GM19351 (cell line): ENCODE measurements around the gene KCNH3.

ENCODE experiments used
- ATAC-seq: cut with Tn5 transposase; IDR thresholded peaks from one replicate; pipeline ENCODE4 v1.9.1; 2021; ENCODE audit warnings: mild to moderate bottlenecking, moderate library complexity; ENCODE audit not compliant: unreplicated experiment

The KCNH3 gene

DNA sequence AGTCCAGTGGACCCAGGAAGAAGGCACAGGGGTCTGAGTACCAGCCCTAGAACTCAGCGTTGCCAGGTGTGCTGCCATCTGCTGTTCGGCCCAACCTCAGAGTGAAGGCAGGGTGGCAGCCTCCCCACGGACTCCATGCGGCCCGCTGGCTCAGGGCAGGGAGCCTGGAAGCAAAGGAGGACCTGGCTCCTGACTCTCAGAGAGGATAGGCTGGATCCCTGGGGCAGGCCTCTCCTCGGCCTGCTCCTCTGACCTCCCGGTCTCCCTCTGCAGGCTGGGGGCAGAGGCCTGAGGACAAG is 19.0 kb downstream of the KCNH3 start:
- no peak for ATAC-seq

DNA sequence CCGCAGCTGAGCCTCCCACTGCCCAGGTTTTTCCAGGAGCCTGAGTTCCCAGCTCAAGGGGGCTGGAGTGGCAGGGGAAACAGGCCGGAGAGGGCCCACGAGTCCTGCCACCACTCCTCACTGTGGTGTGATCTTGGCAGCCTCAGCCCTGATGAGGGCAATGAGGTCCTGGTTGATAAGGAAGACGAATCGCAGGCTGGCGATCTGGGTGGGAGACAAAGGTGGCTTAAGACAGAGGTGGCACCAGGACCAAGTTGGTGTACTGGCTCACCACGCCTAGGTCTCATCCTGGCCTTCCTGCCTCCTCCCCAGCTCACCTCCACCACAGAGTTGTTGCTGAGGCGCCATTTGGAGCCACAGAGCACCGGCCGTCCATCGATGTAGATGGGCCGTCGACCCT is 19.7 kb downstream of the KCNH3 start:
- ATAC-seq = no peak

- no peak for ATAC-seq
Observed at GRCh38 chr12:49559011-49559675, 20.3 kb downstream of the KCNH3 start.

GRCh38 chr12:49560695-49561094 is 21.9 kb downstream of the KCNH3 start:
- ATAC-seq = no peak

DNA sequence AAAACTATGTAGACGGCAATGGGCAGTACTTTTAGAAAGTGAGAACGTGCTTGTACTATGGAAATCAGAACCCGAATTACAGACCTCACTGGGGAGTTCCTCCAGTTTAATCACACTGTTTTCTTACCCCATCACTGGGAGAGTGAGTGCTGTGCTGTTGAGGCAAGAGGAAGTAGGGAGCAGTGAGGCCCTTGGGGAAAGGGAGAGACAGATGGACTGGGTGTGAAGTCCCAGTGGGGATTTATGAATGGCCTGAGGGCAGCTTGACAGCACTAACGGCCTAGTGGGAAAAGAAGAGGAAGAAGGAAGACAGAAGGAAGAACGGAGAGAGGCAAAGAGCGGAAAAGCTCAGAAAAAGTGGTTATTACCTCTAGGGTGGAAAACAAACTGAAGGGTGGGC is 23.4 kb downstream of the KCNH3 start:
- ATAC-seq = no peak

DNA sequence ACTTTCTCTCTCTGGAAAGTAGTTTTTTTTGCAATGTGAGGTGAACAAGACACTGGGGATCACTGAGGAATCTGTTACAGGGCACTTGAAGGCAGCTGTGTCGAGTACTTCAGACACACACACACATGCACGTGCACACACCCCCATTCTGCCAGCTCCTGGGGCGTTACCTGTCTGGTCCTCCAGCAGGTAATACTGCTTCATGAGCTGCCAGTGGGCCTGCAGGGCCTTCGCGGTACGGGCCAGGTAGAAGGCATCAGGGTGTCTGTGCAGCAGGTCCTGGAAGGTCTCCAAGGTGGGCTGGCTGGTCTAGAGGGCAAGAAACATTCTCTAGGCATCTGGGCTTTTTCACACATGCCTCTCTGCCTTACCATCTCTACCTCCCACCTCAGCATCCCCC is 24.0 kb downstream of the KCNH3 start:
- ATAC-seq = no peak

DNA sequence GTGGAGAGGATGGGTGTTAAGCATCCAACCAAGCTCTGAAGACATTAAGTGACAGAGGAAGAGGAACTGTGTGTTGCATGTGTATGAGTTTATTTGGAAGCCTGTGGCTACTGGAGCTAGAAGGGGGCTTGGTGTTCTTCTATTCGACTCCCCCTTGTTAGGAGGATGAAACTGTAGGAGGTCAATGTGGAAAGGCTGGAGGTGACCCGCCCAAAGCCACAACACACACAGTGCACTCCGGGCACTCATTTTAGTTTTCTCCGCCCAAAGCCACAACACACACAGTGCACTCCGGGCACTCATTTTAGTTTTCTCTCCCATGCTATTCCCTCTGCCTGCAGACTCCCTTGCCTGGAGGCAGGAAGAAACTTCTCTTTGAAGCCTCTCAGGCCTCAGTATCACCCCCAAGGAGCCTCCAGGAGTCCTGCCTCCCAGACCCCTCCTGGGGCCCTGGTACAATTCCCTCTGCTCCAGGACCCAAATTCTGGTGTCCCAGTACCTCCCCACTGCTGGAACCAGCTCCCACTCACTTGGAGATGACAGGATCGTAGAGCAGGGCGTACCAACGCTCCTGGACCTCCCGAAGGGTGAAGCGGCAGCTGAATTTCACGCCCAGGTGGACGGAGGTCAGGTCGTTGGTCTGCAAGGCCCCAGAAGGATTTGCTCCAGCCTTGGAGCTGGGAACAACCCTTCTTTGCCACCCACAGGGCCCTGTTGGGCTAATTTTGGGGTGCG is 25.3 kb downstream of the KCNH3 start:
- ATAC-seq = no peak

DNA sequence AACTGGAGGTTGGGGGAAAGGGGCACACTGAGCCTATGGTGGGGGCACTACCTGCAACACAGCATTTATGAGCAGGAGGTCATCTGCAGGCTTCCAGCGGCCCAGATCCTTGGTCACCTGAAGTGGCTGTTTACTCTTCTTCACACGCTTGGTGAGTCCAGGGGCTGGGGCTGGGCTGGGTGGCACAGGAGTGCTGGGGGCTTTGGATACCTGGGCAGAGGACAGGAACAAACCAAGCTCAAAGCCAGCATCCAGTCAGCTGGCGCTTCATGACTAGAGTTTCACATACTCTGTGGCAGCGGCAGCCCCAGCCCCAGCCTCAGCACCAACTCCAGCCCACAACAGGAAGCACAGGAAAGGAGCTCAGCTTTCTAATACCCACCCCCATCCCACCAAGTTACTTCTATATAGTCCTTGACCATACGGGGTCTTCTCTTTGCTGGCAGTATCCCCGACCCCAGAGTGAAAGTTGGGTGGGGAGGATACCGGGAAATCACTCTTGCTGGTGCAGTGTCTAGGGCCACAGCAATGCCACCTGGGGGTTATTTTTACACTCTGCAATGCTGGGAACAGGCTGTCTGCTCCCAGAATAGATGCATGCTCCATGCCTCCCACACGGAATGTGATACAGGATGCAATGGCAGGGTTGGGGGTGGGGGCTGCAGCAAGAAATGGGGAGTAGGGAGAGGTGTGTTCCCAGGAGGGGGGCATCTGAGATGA is 26.0 kb downstream of the KCNH3 start:
- no peak for ATAC-seq

DNA sequence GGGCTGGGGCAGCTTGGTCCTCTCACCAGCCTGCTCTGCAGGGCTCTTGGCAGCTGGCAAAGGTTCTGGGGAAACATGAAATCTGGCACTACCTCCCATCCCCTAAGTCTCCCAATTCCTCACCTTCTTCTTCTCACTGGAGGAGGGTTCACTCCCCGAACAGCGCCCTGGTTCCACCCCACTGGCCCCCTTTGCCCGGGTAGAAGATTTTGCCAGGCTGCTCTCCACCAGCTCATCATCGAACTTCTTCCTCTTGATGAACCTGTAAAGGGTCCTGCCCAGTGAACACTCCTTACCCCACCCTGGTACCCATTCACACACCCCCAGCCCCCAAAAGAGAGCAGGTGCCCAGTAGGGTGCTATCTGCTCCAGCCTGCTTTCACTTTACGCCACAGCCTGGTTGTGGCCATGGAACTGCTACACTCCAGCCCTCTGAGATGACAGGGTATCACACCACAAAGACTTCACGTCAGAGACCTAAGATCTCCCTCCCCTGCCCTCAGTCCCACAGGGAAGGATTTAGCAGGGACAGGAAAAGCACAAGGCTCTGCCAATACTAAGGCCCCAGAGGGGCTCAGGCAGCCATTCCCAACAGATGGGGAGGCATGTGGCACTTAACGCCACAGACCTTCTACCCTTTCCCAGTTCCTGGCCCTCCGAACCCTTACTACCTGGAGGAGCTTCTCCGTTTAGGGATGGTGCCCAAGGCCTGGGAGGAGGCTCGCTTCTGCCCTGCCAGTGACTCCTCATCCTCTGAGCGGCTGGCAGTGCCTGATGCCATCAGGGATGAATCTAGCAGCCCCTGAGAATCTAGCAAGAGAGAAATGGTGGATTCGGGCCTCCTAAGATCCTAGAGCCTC is 26.8 kb downstream of the KCNH3 start:
- ATAC-seq = no peak

DNA sequence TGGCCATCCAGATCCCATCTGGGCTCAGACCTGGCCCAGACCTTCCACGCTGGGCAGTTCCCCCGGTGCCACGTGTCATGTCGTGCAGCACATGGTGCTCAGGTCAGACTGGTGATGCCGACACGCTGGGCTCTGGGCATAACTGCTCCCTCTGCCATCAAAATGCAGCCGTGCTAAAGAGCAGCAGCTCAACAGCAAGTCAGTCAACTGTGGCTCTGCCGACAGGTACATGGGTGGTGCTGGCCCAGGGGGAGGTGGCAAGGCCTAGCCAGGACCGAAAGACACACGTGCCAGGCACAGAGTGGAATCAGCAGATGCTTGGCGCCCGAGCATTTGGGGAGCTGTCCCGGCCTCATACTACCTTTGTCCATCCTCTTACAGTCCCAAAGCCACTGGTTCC is 27.5 kb downstream of the KCNH3 start:
- ATAC-seq = no peak

DNA sequence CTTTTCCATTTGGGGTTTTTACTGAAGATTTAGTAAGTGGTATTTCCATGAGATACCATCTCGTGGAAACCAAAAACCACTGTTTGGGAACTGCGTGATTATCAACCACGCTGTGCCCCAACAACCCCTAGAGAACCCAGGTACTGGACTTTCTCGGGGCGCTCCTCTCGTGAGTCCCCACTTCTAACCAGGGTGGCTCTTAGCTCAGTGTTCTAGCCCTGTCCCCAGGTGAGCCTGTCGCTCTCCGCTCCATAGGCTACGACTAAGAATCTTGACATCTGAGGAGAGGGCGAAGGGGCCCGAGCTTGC is 28.4 kb downstream of the KCNH3 start:
- ATAC-seq = peak; percentile 31

DNA sequence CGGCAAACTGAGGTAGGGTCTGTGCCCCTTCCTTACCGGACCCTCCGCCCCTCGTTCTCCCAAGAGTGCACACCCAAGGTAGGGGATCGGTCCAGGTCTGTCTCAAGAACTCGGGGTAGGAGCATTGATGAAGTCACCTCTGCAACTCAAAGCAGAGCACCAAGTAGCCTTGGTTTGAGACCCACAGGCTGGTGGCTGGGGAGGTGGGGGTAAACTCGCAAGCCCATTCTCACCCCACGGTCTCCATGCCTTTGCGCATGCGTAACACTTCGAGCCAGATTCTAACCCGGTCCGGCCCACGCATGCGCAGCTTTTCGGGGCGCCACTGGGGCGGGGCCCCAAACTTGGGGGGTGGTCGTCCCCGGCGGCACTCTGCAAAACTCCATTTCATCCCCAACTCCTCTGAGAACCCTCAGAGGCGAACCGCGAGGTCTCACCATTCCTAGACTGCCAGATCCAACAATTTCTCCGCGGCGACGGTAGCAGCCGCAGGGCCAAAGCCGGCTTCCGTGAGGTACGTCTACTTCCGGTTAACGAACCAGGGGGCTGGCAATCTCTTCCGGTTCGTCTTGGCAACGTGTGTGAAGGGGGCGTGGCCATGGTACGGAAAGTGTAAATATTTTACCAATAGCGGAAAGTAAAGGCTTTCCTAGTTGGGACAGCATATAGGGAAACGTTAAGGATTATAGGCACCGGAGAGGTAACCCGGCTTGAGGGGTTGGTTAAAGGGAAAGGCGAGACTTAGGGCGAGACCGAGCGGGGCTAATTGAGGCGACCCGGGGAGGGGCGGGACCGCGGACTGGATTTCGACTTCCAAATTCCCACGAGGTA is 29.0 kb downstream of the KCNH3 start, which contains the start of gene MCRS1:
Gene MCRS1 (minus strand): TSS at position 532 of the 831 bp plus-strand sequence. CDS start 1,411 bp downstream, outside the sequence.
- peak; percentile 85 for ATAC-seq

DNA sequence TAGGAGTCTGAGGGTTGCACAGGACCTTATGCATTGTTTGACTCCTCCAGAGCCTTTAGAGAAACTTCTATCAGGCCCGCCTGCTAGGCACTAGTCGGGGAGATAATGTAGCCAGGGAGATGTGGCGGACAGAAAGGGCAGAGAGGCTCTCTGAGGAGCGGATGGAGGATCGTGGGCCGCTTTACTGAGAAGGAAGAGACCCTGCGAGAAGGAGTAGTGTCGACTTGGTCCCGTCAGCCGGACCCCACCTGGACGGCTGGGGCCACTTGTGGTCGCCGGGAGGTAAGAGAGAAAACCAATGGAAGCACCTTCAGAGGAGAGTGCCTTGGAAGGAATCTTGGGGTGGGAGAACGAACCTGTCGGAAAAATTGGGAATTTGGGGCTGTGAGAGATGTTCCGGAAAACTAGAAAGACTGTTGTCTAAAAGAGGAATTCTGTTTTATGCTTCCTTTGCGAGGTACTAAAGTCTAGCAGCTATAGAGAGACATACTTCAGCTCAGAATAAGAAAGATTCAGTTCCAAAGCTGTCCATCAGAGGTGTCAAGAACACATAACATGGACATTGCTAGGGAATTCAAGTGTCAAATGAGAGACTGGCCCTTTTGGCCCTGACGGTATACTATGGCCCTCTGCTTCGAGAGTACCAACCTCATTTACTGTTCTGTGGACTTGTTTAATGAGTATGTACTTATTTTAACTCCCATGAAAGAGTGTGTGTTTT is 29.8 kb downstream of the KCNH3 start:
- ATAC-seq = peak; percentile 36

DNA sequence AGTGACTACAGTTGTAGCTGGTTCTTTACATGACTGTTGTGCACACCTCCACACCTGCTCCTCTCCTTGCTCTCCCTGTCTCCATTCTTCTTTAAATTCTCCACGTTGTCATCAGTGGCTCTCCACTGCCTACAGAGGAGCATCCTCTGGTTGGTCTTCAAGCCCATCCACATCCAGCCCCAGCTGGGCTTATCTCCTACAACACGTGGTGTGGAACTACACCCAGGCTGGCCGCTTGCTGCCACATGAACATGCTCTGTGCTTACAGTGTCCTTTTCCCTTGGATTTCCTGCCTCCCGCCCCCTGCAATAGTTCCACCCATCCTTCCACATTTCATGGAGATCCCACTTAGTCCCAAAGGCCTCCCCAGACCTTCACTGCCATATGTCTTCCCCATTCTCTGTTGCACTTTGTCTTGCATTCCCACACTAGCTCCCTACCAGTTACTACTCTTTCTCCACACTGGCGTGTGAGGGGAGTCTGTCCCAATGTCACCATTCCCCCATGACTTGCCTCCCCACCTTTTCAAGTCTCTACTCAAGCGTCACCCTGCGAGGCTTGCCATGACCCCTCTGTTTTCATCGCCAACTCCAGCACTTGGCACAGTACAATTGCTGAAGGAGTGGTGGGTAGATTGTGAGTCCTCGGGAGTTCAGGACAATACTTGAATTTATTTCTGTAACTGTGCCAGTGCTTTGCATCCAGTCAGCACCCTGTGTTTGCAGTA is 38.9 kb downstream of the KCNH3 start:
- no peak for ATAC-seq

DNA sequence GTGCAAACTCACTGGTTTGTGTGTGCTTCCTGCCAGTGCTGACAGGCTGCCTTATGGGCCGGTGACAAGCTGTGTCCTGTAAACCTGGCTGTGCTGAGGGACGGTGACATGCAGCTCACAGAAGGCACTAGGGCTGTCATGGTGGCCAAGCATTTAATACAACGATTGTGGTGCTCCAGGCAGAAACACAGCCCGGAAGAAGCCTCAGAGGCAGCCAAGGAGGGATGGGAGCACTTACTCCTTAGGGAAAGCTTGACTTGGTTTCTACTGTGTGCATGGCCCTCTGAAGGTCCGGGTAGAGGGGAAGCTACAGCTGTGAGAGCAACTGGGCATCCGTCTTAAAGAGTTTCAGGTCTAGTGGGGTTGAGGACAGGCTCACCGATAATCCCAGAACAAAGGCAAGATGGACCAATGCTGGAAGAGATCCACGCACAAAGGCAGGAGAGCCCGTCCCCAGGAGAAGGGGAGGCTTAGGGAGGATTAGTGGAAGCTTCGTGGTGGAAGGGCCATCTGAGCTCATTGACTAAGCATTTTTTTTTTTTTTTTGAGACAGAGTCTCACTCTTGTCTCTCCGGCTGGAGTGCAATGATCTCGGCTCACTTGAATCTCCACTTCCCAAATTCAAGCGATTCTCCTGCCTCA is 39.8 kb downstream of the KCNH3 start:
- no peak for ATAC-seq

DNA sequence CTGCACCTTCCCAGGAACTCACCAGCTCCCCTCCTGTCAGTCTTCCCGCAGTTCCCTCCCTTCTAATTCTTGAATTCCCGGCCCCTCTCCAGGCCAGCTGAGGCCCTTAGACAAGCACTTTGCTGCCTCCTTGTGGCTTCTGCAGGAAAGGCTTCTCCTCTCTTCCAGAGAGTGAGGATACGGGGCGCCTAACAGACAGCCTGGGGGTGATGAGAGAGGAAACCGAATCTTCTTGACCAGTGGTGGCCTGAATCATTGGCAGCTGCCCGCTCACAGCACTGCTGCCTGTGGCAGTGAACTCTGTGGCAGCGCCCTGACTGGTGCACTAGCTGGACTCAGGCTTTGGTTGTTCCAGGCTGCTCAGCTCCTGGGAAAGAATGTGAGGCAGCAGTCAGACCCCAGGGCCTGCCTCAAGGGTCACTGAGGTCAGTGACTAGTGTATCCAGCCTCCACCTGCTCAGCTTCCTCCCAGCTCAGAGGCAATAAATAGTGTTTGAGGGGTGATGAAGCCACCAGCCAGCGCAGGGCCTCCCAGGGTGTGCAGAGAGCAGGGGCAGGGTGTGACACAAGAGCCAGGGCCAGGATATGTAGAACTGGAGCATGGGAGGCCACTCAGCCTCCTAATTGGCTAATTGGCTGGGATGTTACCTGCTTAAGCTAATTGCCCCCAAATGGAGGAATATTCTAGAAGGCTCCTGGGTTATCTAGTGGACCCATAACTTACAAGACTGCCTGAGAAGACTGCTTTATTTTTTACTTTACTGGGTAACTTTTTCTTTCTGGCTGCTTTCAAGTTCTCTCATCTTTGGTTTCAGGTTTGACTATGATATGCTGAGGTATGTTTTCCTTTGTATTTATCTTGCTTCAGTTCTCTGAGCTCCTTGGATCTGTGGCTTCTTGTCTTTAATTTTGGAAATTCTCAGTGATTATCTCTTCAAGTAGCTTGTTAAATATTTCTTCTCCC is 42.0 kb downstream of the KCNH3 start:
- peak; percentile 65 for ATAC-seq

- ATAC-seq = no peak
Observed at GRCh38 chr12:49582201-49582600, 43.4 kb downstream of the KCNH3 start.

- no peak for ATAC-seq
Observed at GRCh38 chr12:49582850-49583249, 44.0 kb downstream of the KCNH3 start.
